B cell (primary cell): ENCODE data around the gene BTBD18. TPM values are rescaled to one million over a fixed set of nuclear protein-coding genes. Genes with fewer than 3 reads are reported as not detected.

Experiments
- ATAC-seq: fragments of 200-7000 bp; cut with Tn5 transposase; one replicate; pipeline ENCODE4 v1.10.0; 2021; ENCODE audit warnings: low read depth, mild to moderate bottlenecking, moderate number of reproducible peaks, moderate library complexity
- CTCF ChIA-PET: fragments of 350-600 bp; sonication (Branson Sonifier 250); formaldehyde crosslinking; loops from one replicate; lab custom pipeline; 2021; ENCODE audit warnings: antibody characterized with exemption, inconsistent platforms; lab: Charles Lee
- POLR2A ChIA-PET: fragments of 350-600 bp; sonication (Branson Sonifier 250); formaldehyde crosslinking; loops from one replicate; lab custom pipeline; 2021; ENCODE audit warnings: antibody characterized with exemption; lab: Charles Lee
- DNase-seq: peaks from one replicate; pipeline ENCODE4 v3.0.0; 2013
- H2AFZ ChIP-seq: 2 replicates; pipeline ENCODE4 v1.6.1; 2012; ENCODE audit warnings: mild to moderate bottlenecking, low read depth, low read length; ENCODE audit not compliant: insufficient read depth, poor library complexity, severe bottlenecking
- H3K27ac ChIP-seq, 2 donors: 1 replicate in 1 of 2; 2 replicates in 1 of 2; pipeline ENCODE4 v1.5.1; 2012 to 2013; ENCODE audit warnings: low read length in 2 of 2, mild to moderate bottlenecking in 2 of 2, moderate library complexity in 1 of 2
- H3K27me3 ChIP-seq, 4 experiments: fragments of 200-600 bp in 1 of 4; sonication (generic) in 1 of 4; replicated peaks in 1 of 4; 1 replicate in 2 of 4; 2 replicates in 2 of 4; pipeline versions ENCODE4 v1.6.1 to v1.7.0; 2013 to 2016; ENCODE audit warnings: low read length in 3 of 4, mild to moderate bottlenecking in 2 of 4, mixed read lengths in 1 of 4, moderate library complexity in 1 of 4; ENCODE audit not compliant: insufficient read depth in 4 of 4, control insufficient read depth in 3 of 4; ENCODE audit errors: control extremely low read depth in 1 of 4
- H3K36me3 ChIP-seq, 2 experiments: replicated peaks in 1 of 2; 1 replicate in 1 of 2; 2 replicates in 1 of 2; pipeline versions ENCODE4 v1.6.1 to v1.7.1; 2013; ENCODE audit warnings: low read length in 1 of 2; ENCODE audit not compliant: insufficient read depth in 2 of 2, control insufficient read depth in 1 of 2; ENCODE audit errors: control extremely low read depth in 1 of 2, extremely low read depth in 1 of 2
- H3K4me1 ChIP-seq, 2 donors: fragments of 200-600 bp in 1 of 2; sonication (generic) in 1 of 2; 1 replicate in 1 of 2; 2 replicates in 1 of 2; pipeline versions ENCODE4 v1.5.1 to v1.6.1; 2013 to 2017; ENCODE audit warnings: low read length in 2 of 2; ENCODE audit not compliant: control insufficient read depth in 2 of 2, insufficient read depth in 2 of 2
- H3K4me2 ChIP-seq: replicated peaks from 2 replicates; pipeline ENCODE3; 2012; ENCODE audit warnings: mild to moderate bottlenecking, low read depth, low read length; ENCODE audit not compliant: poor library complexity, severe bottlenecking
- H3K4me3 ChIP-seq, 5 experiments: fragments of 200-600 bp in 1 of 5; sonication (generic) in 1 of 5; 1 replicate in 3 of 5; 2 replicates in 2 of 5; pipeline versions ENCODE4 v1.5.1 to v1.7.0; 2011 to 2016; ENCODE audit warnings: low read length in 4 of 5, mild to moderate bottlenecking in 4 of 5, low read depth in 2 of 5, control low read depth in 1 of 5, moderate library complexity in 1 of 5; ENCODE audit not compliant: insufficient read depth in 1 of 5; ENCODE audit errors: control extremely low read depth in 1 of 5, extremely low read depth in 1 of 5
- H3K79me2 ChIP-seq: fragments of 200-600 bp; sonication (generic); one replicate; pipeline ENCODE4 v1.6.0; 2016; ENCODE audit warnings: low read length; ENCODE audit not compliant: control insufficient read depth, insufficient read depth
- H3K9ac ChIP-seq: fragments of 200-600 bp; sonication (generic); 2 replicates; pipeline ENCODE4 v1.6.1; 2017; ENCODE audit warnings: mild to moderate bottlenecking, low read length, moderate library complexity
- H3K9me3 ChIP-seq, 3 donors: one replicate each; pipeline versions ENCODE4 v1.6.1 to v1.7.1; 2013; ENCODE audit warnings: low read length in 2 of 3; ENCODE audit not compliant: control insufficient read depth in 2 of 3, insufficient read depth in 1 of 3; ENCODE audit errors: control extremely low read depth in 1 of 3
- H4K20me1 ChIP-seq: 2 replicates; pipeline ENCODE4 v1.6.0; 2012; ENCODE audit warnings: mild to moderate bottlenecking, low read length; ENCODE audit not compliant: insufficient read depth, control insufficient read depth, poor library complexity, severe bottlenecking
- H3K27ac Mint-ChIP-seq: one replicate; pipeline ENCODE4 v1.8.0; 2021; ENCODE audit warnings: mixed read lengths
- H3K27me3 Mint-ChIP-seq: one replicate; pipeline ENCODE4 v1.8.0; 2021; ENCODE audit warnings: mixed read lengths
- H3K4me1 Mint-ChIP-seq: one replicate; pipeline ENCODE4 v1.8.0; 2021; ENCODE audit warnings: mixed read lengths
- H3K4me3 Mint-ChIP-seq: one replicate; pipeline ENCODE4 v1.8.0; 2021; ENCODE audit warnings: mixed read lengths
- H3K9me3 Mint-ChIP-seq: one replicate; pipeline ENCODE4 v1.8.0; 2022; ENCODE audit warnings: mixed read lengths; ENCODE audit not compliant: insufficient read depth
- CTCF ChIP-seq: fragments of 200-600 bp; IDR thresholded peaks from one replicate; pipeline ENCODE4 v1.8.0; 2022; ENCODE audit warnings: antibody characterized with exemption, mild to moderate bottlenecking
- EZH2 ChIP-seq: IDR thresholded peaks from 2 replicates; pipeline ENCODE4 v1.6.1; 2012; ENCODE audit warnings: borderline replicate concordance, low read depth, mild to moderate bottlenecking, moderate library complexity, low read length; ENCODE audit not compliant: insufficient read depth, poor library complexity, severe bottlenecking
- WGBS: methylation state at CpG from one replicate; pipeline ENCODE4 v1.1.5; 2013; ENCODE audit warnings: missing lambda C conversion rate; ENCODE audit not compliant: insufficient coverage; 5-methylcytosine and 5-hydroxymethylcytosine counted together
- intact Hi-C: fragments of 100-400 bp; cut with micrococcal nuclease; formaldehyde crosslinking; loops from one replicate; pipeline ENCODE4 v1.10.0; 2022
- polyA plus RNA-seq: library from polyadenylated mRNA; depleted of rRNA; stranded (reverse); fragments of >200 nt; gene quantifications from 2 replicates; pipeline ENCODE4 v1.2.3, GENCODE V29; 2012
- total RNA-seq, 2 donors: library from RNA; stranded (reverse); fragments of 120-200 nt in 1 of 2; gene quantifications; 1 replicate in 1 of 2; 2 replicates in 1 of 2; pipeline versions ENCODE4 v1.2.3 to v1.2.4, GENCODE V29; 2013 to 2022

BTBD18 gene
- total and polyA plus RNA-seq, 2 donors (not counting 1 experiment from before 2014, with no cell fraction given) = not detected

DNA sequence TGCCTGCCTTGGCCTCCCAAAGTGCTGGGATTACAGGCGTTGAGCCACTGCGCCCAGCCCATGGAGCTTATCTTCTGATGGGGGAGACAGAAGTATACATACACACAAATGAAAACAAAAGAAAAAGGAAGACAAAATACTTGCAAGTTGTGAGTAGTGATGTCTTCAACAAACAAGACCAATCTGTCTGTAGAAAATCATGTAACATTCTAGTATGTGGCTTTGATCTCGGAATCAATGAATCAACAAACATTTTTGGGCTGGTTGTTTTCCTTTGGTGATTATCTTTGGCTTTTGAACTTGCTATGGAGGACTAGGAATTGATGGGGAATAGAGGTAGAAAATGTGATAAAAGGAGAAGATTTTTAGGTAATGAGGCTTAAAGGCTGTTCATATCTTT is 6.6 kb upstream of the BTBD18 start:
- no peak overlapping the region for H3K27ac ChIP-seq
- no peaks in the 10 kb centered on the region for H3K27me3 ChIP-seq
- H3K9me3 ChIP-seq = no peaks in the 10 kb centered on the region
- no peaks in the 10 kb centered on the region for H3K9me3 Mint-ChIP-seq
- no peaks in the 10 kb centered on the region for H3K27me3 Mint-ChIP-seq
- ATAC-seq (no peak), DNase-seq (no peak)
- H3K4me1 ChIP-seq = peaks cover 4 to 6% of the 10 kb centered on the region in 2 donors
- intact Hi-C loops = no loop called here
- no peak overlapping the region for H3K27ac Mint-ChIP-seq
- H3K4me3 ChIP-seq = no peak overlapping the region
- no peaks in the 10 kb centered on the region for H3K36me3 ChIP-seq
- 100% methylated on average over 1 of the region's 3 CpGs for WGBS
- H3K9ac ChIP-seq = no peak overlapping the region
- no peak overlapping the region for H3K4me3 Mint-ChIP-seq
- H3K4me1 Mint-ChIP-seq = peaks cover 15% of the 10 kb centered on the region
- ChIA-PET CTCF (interaction anchor here (1.2 to 6.8 kb wide), 4 partner anchors 27 to 48 kb away, joined by 3 to 75 read pairs (median 4); no protein-coding TSS in a partner anchor), POLR2A (no interaction called here)
- no peaks in the 10 kb centered on the region for H4K20me1 ChIP-seq
- no peak overlapping the region for H3K4me2 ChIP-seq
- H2AFZ ChIP-seq = no peak overlapping the region
- TF ChIP-seq EZH2 (no peak), CTCF (no peak)
- H3K79me2 ChIP-seq = peaks cover 14% of the 10 kb centered on the region

- Histone ChIP-seq H3K4me1 (no peaks in the 10 kb centered on the region), H3K27me3 (no peaks in the 10 kb centered on the region), H3K4me3 (no peak overlapping the region), H3K36me3 (peaks cover 0 to 4% of the 10 kb centered on the region in 2 experiments), H4K20me1 (no peaks in the 10 kb centered on the region), H3K9ac (no peak overlapping the region), H2AFZ (no peak overlapping the region), H3K27ac (no peak overlapping the region), H3K4me2 (no peak overlapping the region), H3K79me2 (peaks cover 3% of the 10 kb centered on the region), H3K9me3 (no peaks in the 10 kb centered on the region)
- H3K27me3 Mint-ChIP-seq = no peaks in the 10 kb centered on the region
- no peak overlapping the region for H3K27ac Mint-ChIP-seq
- no peak for ATAC-seq
- no peaks in the 10 kb centered on the region for H3K9me3 Mint-ChIP-seq
- WGBS = 97% methylated on average over 30 of the region's 30 CpGs
- no peak for TF ChIP-seq EZH2
- TF ChIP-seq CTCF = no peak
- H3K4me3 Mint-ChIP-seq = no peak overlapping the region
- intact Hi-C loops = no loop called here
- CTCF ChIA-PET = interaction anchor here (0.7 to 6.8 kb wide), 2 partner anchors 49 to 244 kb away, joined by 4 to 180 read pairs; no protein-coding TSS in a partner anchor
- DNase-seq = no peak
- peaks cover 8% of the 10 kb centered on the region for H3K4me1 Mint-ChIP-seq
- POLR2A ChIA-PET = interaction anchor here (0.7 kb wide), 1 partner anchor 46 kb away, joined by 3 read pairs; no protein-coding TSS in a partner anchor
Measured at GRCh38 chr11:57752954-57753353, 1.3 kb upstream of the BTBD18 start.
